SW480 (cell line): ENCODE data around the gene A1CF.
A peak's percentile ranks its signal among the peaks of the same experiment; 100 is the strongest.
"Not testable (repeated sequence)": the region's sequence is repeated elsewhere in the genome, so short reads cannot be mapped to it uniquely, and the experiment has no call there.

Experiments
- DNase-seq: peaks from one replicate; pipeline ENCODE4 v3.0.0-alpha.2; 2016; ENCODE audit warnings: low spot score

Gene A1CF

DNA sequence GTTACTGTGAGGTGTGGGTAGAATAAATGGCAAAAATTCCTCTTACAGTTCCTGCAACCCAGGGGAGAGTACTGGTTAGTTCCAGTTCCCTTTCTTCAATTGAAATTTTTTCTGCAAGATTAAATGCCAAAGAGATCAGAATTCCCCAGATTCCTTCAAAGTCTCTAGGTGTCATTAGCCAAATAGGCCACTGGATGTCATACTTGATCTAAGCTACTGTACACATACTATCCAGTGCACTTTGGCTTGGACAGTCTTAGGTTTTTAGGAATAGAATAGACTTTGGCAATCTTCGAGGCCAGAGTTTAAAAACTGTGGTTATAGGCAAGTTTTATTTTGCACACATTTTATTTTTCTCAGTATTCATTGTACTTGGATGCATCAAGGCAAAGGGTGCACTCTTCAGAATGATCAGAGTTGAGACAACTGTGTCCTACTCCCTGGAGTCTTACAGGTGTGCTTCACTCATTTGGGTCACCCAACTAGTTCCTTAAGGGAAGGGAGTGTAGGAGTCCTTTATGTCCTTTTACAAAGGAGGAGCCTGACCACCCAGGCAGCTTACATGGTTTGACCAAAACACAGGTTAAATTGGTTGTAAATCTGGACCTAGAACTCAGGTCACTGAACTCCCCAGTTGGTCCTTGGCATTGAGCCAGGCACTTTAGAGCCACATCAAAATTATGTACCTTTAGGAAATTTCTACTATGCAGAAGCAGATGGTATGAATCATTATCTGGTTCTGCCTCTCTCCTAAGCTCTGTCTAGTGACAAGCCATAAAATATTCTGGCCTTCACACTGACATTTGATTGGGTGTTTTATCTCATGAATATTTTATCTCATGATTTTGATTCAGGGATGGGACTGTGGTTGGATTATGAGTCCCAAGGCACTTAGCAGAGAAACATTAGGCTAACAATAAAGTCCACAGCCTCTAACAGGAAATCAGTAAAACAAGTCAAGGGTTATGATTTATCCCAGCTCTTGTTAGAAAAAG, 96.2 kb downstream of the A1CF start:
- peak; percentile 23 for DNase-seq

DNA sequence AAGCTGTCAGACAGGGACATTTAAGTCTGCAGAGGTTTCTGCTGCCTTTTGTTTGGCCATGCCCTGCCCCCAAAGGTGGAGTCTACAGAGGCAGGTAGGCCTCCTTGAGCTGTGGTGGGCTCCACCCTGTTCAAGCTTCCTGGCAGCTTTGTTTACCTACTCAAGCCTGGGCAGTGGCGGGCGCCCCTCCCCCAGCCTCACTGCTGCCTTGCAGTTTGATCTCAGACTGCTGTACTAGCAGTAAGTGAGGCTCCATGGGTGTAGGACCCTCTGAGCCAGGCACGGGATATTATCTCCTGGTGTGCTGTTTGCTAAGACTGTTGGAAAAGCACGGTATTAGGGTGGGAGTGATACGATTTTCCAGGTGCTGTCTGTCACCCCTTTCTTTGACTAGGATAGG, 97.5 kb downstream of the A1CF start:
- DNase-seq, result not testable (repeated sequence)

DNA sequence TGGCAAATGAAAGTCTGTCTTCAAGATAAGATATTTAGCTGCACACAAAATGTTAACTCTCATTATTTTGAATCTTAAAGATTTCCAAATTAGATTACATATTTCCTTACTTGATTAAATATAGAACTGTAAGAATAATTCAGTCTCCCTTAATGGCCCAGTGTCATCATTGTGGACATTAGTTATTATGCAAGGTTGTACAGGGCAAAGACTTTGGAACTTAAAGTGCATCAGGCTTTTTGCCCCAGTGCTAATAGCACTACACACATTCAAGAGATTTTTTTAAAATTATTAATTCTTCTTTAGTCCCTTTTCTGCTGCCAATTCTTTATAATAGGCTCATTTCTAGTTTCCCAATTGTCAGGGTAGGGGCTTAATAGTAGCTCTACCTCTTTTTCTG, 103.4 kb downstream of the A1CF start:
- not testable (repeated sequence) for DNase-seq

- DNase-seq, result not testable (repeated sequence)
Observed at GRCh38 chr10:50780036-50780435, 105.4 kb downstream of the A1CF start.

DNA sequence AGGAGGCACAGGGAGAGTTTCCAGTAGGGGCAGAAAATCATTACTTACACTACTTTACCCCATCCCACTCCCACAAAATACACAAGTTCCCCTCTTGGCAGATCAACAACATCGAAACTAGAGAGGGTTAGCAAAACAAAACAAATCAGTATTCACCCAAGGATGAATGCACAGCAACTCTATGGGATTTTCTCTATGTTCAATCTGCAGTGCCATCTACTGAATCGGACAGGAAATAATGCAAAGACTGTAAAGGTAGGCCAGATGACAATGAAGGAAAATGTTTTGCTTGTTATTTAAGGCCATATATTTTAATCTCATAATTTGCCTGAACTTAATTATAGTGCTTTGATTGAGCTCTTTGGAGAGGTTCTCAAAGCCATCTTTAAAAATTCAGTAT, 110.6 kb downstream of the A1CF start:
- not testable (repeated sequence) for DNase-seq

GRCh38 chr10:50772042-50772441, 113.4 kb downstream of the A1CF start:
- not testable (repeated sequence) for DNase-seq

DNA sequence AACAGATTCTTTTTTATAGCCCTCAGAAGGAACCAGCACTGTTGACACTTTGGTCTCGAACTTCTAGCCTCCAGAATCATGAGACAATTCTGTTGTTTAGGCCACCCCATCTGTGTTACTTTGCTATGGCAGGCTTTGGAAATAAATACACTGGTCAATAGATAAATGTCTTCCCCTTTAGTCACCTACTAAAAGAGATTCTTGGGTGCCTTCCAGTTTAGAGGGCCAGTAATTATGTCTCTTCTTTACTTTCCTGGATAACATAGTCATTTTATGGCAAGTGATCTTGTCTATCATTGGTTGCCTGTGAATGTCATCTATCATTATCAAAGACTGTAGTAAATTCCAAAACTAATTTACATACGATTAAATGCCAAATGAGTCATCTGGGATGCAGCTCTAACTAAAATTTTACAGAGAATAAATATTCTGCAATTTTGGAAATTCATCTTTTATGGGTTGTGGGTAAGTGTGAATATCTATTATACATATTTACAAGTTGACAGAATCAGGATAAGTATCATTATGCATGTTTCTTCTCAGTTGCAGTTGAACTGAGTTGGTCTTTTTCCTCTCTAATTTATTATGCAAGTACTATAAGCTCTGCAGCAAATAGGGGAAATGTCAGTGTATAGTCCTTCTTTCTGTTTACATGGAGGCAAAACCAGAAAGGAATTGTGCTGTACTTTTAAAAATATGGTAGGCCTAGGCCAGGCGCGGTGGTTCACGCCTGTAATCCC, 118.5 kb downstream of the A1CF start:
- DNase-seq, result not testable (repeated sequence)
